Vagina (tissue), 2 donors: ENCODE measurements around the gene SSTR4. TPM values are rescaled to one million over a fixed set of nuclear protein-coding genes. Genes with fewer than 3 reads are reported as not detected.
"Not testable (repeated sequence)": the region's sequence is repeated elsewhere in the genome, so short reads cannot be mapped to it uniquely, and the experiment has no call there.

Experiments used
- DNase-seq, 2 donors: peaks; one replicate each; pipeline ENCODE4 v3.0.0-alpha.2; 2017; ENCODE audit errors: extremely low spot score in 2 of 2
- H3K27ac ChIP-seq: fragments of 200-600 bp; sonication (generic); one replicate; pipeline ENCODE4 v1.5.1; 2019
- H3K27me3 ChIP-seq: fragments of 200-600 bp; sonication (generic); one replicate; pipeline ENCODE4 v1.5.1; 2019
- H3K36me3 ChIP-seq, 2 donors: fragments of 200-600 bp; sonication (generic); one replicate each; pipeline ENCODE4 v1.5.1; 2017 to 2019
- H3K4me1 ChIP-seq: fragments of 200-600 bp; sonication (generic); one replicate; pipeline ENCODE4 v1.5.1; 2019
- H3K4me3 ChIP-seq, 2 donors: fragments of 200-600 bp; sonication (generic); 1 replicate in 1 of 2; 2 replicates in 1 of 2; pipeline ENCODE4 v1.5.1; 2016 to 2019
- H3K9me3 ChIP-seq: fragments of 200-600 bp; sonication (generic); one replicate; pipeline ENCODE4 v1.5.1; 2019
- POLR2A ChIP-seq, 2 donors: fragments of 450-650 bp; IDR thresholded peaks; one replicate each; pipeline ENCODE4 v1.6.1; 2017; ENCODE audit warnings: antibody characterized with exemption in 2 of 2, mild to moderate bottlenecking in 2 of 2, moderate library complexity in 2 of 2
- POLR2AphosphoS5 ChIP-seq, 2 donors: sonication (generic); formaldehyde crosslinking; IDR thresholded peaks; one replicate each; pipeline ENCODE4 v1.9.0; 2017; ENCODE audit warnings: antibody characterized with exemption in 2 of 2, mild to moderate bottlenecking in 2 of 2, low read depth in 1 of 2; ENCODE audit not compliant: insufficient read depth in 1 of 2
- intact Hi-C: fragments of 100-400 bp; cut with DNase I; formaldehyde crosslinking; loops from one replicate; pipeline ENCODE4 v1.15.1; 2023
- total RNA-seq: library from RNA; depleted of rRNA; stranded (reverse); fragments of >200 nt; gene quantifications from one replicate; pipeline ENCODE4 v1.2.3, GENCODE V29; 2016
- TF ChIP-seq, protein P1 (sequence below), 3 experiments: fragments of 450-650 bp in 2 of 3; fragments of 200-600 bp in 1 of 3; sonication (generic) in 1 of 3; IDR thresholded peaks; one replicate each; pipeline ENCODE4 v1.5.1; 2017 to 2019; ENCODE audit warnings: antibody characterized with exemption in 3 of 3, mild to moderate bottlenecking in 2 of 3, moderate library complexity in 2 of 3

Gene SSTR4
- total RNA-seq, 1 donor from 2014 or later = not detected

DNA sequence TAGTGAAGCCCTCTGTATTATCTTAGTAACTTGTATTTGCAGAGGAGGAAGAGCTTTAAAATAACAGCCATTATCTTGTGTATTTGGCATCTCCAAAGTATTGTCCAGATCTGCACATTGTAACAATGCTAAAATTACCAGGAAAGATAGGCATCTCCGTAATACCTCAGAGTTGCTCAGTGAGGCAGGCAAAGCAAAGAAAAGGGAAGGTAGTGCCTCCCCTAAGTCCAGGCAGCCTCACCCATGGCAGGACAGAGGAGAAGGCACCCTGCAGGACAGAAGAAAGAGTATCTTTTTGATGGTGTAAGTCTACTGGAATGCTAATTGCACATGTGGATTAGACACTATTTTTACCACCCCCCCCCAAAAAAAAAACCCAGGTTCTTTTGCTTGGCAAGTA lies 13.6 kb upstream of the SSTR4 start:
- TF ChIP-seq POLR2AphosphoS5 (IDR thresholded peaks at IDR 0.05; ENCODE audit: insufficient read depth in 1 of 2, low read depth in 1 of 2) (no peak), POLR2A (IDR thresholded peaks at IDR 0.05) (no peak)
- TF ChIP-seq, protein P1, sequence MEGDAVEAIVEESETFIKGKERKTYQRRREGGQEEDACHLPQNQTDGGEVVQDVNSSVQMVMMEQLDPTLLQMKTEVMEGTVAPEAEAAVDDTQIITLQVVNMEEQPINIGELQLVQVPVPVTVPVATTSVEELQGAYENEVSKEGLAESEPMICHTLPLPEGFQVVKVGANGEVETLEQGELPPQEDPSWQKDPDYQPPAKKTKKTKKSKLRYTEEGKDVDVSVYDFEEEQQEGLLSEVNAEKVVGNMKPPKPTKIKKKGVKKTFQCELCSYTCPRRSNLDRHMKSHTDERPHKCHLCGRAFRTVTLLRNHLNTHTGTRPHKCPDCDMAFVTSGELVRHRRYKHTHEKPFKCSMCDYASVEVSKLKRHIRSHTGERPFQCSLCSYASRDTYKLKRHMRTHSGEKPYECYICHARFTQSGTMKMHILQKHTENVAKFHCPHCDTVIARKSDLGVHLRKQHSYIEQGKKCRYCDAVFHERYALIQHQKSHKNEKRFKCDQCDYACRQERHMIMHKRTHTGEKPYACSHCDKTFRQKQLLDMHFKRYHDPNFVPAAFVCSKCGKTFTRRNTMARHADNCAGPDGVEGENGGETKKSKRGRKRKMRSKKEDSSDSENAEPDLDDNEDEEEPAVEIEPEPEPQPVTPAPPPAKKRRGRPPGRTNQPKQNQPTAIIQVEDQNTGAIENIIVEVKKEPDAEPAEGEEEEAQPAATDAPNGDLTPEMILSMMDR (IDR thresholded peaks at IDR 0.05) = no peak
- no peak for DNase-seq

DNA sequence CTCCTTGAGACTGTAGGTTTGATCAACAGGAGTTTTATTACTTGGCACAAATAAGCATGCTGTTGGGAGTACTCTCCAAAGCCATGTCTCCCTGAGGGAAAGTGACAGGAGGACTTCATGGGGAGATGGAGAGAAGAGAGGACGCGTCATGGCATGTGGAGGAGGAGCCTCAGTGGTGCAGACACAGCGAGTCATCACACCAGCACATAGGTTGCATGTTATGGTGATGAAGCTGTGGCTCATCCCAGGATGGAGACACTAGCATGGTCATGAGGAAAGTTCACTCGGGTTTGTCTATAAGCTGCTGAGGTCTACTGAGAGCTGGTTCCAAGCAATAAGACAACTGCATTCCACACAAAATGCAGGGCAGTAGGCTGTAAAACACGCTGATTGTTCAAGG lies 13.2 kb upstream of the SSTR4 start:
- Histone ChIP-seq H3K27ac (no peak overlapping the region), H3K9me3 (no peaks in the 10 kb centered on the region), H3K4me3 (no peak overlapping the region), H3K4me1 (no peaks in the 10 kb centered on the region), H3K36me3 (no peaks in the 10 kb centered on the region), H3K27me3 (no peaks in the 10 kb centered on the region)
- no peak for DNase-seq
- intact Hi-C loops = no loop called here
- TF ChIP-seq POLR2A (IDR thresholded peaks at IDR 0.05) = no peak
- TF ChIP-seq, protein P1 (IDR thresholded peaks at IDR 0.05) = no peak
- TF ChIP-seq POLR2AphosphoS5 (IDR thresholded peaks at IDR 0.05; ENCODE audit: insufficient read depth in 1 of 2, low read depth in 1 of 2) = no peak

More for the DNA sequence above, 13.6 kb upstream of the SSTR4 start:
- Histone ChIP-seq H3K36me3 (no peaks in the 10 kb centered on the region), H3K9me3 (no peaks in the 10 kb centered on the region), H3K27ac (no peak overlapping the region), H3K27me3 (no peaks in the 10 kb centered on the region), H3K4me1 (no peaks in the 10 kb centered on the region), H3K4me3 (no peak overlapping the region)
- intact Hi-C loops = no loop called here

DNA sequence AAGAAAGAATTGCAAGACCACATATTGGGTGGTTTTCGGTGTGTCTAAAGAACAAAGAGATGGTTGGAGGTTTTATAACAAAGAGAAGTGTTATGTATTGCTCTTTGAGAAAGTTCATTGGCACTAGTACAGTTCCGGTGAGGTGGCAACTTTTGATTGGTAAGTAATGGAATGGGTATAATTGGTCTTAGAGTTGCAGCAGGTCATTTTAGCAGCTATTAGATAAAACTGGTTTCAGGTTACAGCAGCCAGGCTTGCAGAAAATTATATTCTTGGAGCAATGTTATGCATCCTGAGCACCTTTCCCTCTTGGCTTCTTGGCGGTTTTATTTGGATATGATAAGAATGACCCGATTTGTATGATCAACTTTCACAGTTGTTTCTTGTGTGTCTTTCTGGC lies 12.3 kb upstream of the SSTR4 start:
- no peak for DNase-seq
- Histone ChIP-seq H3K27me3 (no peaks in the 10 kb centered on the region), H3K4me1 (no peaks in the 10 kb centered on the region), H3K9me3 (no peaks in the 10 kb centered on the region), H3K36me3 (no peaks in the 10 kb centered on the region), H3K27ac (no peak overlapping the region), H3K4me3 (no peak overlapping the region)
- no peak for TF ChIP-seq POLR2A (IDR thresholded peaks at IDR 0.05)
- TF ChIP-seq, protein P1 (IDR thresholded peaks at IDR 0.05) = no peak
- TF ChIP-seq POLR2AphosphoS5 (IDR thresholded peaks at IDR 0.05; ENCODE audit: insufficient read depth in 1 of 2, low read depth in 1 of 2) = no peak
- intact Hi-C loops = no loop called here

DNA sequence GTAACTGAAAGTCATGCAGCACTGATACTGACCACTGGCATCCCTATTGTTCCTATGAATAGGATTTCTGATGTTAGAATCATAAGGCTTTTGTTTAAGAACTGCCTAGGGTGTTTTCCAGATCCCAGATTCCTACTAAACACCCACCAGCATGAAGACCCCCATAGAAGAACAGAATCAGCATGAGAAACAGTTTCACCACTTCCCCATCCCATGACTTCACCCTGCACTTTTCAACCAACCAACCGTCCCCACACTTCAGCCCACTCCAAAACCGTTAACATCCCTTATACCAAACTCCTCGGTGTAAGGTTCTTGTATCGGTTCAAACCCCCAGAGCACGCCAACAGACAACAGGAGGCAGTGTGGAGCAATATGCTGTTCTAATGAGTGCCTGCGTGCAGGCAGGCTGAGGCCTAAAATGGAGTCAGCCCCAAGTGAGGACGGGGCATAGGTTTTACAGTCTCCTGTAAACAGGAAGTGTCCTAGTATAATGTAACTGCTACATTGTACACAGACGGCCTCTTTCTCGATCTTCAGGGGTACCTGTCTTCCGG lies 11.4 kb upstream of the SSTR4 start:
- DNase-seq = no peak
- intact Hi-C loops = no loop called here
- H3K9me3 ChIP-seq = no peaks in the 10 kb centered on the region
- TF ChIP-seq POLR2A (IDR thresholded peaks at IDR 0.05) (no peak), POLR2AphosphoS5 (IDR thresholded peaks at IDR 0.05; ENCODE audit: insufficient read depth in 1 of 2, low read depth in 1 of 2) (no peak)
- H3K27ac ChIP-seq = no peak overlapping the region
- H3K4me3 ChIP-seq = no peak overlapping the region
- no peaks in the 10 kb centered on the region for H3K4me1 ChIP-seq
- no peaks in the 10 kb centered on the region for H3K36me3 ChIP-seq
- H3K27me3 ChIP-seq = no peaks in the 10 kb centered on the region

DNA sequence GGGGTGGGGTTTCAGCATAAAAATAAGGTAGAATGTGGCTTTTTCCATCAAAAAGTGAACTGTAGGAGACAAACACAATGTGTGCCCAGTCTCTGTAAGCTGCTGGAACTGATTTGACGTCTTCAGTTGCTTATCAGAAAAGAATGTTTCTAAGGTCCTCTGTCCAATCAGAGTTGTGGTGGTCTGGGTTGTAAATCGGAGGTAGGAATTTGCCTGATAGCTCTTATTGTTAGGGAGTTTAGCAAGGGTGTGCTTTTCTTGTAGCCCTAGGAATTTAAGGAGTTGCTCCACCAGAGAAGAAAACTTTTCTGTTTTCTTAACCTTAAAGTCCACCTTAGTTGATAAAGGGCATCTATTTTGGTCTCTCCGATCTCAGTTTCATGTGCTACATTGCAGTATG lies 10.4 kb upstream of the SSTR4 start:
- Histone ChIP-seq H3K36me3 (no peaks in the 10 kb centered on the region), H3K9me3 (no peaks in the 10 kb centered on the region), H3K27me3 (no peaks in the 10 kb centered on the region), H3K4me3 (no peak overlapping the region), H3K4me1 (no peaks in the 10 kb centered on the region), H3K27ac (no peak overlapping the region)
- TF ChIP-seq POLR2AphosphoS5 (IDR thresholded peaks at IDR 0.05; ENCODE audit: insufficient read depth in 1 of 2, low read depth in 1 of 2) (no peak), POLR2A (IDR thresholded peaks at IDR 0.05) (no peak)
- TF ChIP-seq, protein P1 (IDR thresholded peaks at IDR 0.05) = no peak
- intact Hi-C loops = no loop called here
- DNase-seq = no peak

DNA sequence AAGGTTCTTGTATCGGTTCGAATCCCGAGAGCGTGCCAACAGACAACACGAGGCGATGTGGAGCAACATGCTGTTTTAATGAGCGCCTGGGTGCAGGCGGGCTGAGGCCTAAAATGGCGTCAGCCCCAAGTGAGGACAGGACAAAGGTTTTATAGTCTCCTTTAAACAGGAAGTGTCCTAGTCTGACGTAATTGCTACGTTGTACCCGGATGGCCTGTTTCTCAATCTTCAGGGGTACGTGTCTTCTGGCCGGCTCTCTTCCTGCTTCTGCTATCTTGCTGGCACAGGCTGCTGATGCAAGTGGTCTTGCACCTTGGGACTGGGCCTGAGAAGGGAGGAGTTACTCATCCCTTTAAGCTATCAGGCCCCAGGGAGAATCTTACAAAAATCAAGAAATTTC lies 9.6 kb upstream of the SSTR4 start:
- H3K36me3 ChIP-seq, intact Hi-C loops, H3K4me1 ChIP-seq, DNase-seq, H3K9me3 ChIP-seq, H3K4me3 ChIP-seq, H3K27me3 ChIP-seq, H3K27ac ChIP-seq: not testable (repeated sequence)
